Hepatocyte (in vitro differentiated cells): Measurements from ENCODE around the gene TMEM174.

Source experiments
- EZH2phosphoT487 ChIP-seq: fragments of 200-600 bp; sonication (generic); IDR thresholded peaks from one replicate; pipeline ENCODE4 v1.6.1; 2018; ENCODE audit warnings: antibody characterized with exemption, mild to moderate bottlenecking, low read depth, moderate library complexity; ENCODE audit not compliant: unreplicated experiment, severe bottlenecking
- TF ChIP-seq, protein P1 (sequence below): fragments of 200-600 bp; sonication (generic); IDR thresholded peaks from 2 replicates; pipeline ENCODE4 v1.5.1; 2016; ENCODE audit warnings: antibody characterized with exemption, mild to moderate bottlenecking; ENCODE audit not compliant: poor library complexity

GRCh38 chr5:73199671-73200070, 26.7 kb downstream of the TMEM174 start:
- TF ChIP-seq, protein P1, sequence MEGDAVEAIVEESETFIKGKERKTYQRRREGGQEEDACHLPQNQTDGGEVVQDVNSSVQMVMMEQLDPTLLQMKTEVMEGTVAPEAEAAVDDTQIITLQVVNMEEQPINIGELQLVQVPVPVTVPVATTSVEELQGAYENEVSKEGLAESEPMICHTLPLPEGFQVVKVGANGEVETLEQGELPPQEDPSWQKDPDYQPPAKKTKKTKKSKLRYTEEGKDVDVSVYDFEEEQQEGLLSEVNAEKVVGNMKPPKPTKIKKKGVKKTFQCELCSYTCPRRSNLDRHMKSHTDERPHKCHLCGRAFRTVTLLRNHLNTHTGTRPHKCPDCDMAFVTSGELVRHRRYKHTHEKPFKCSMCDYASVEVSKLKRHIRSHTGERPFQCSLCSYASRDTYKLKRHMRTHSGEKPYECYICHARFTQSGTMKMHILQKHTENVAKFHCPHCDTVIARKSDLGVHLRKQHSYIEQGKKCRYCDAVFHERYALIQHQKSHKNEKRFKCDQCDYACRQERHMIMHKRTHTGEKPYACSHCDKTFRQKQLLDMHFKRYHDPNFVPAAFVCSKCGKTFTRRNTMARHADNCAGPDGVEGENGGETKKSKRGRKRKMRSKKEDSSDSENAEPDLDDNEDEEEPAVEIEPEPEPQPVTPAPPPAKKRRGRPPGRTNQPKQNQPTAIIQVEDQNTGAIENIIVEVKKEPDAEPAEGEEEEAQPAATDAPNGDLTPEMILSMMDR = no peak
- TF ChIP-seq EZH2phosphoT487 = no peak
